ENCODE data around the gene TDRD6. TPM values are rescaled to one million over a fixed set of nuclear protein-coding genes. Genes with fewer than 3 reads are reported as not detected.

The TDRD6 gene
- total RNA-seq, 2 experiments from 2014 or later = not detected

GRCh38 chr6:46690911-46691451 is 3.3 kb downstream of the TDRD6 start:
- H3K27ac Mint-ChIP-seq = no peak overlapping the region

DNA sequence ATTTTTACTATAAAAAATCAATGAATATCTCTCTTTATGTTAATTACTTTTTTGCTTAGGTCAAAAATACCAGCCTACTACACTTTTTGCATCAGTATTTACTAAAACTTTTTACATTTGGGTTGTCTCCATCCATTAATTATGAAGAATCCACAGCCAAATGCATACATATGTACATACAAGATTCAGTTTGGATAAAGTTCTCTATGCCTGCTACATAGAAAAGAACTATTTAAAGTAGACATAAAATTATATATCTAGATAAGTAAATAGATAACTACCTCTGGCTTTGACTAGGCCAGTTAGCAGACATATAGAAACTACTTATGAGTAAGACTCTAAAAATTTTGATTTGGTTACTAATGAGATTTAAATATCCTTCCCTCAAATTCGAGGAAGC is 12.3 kb downstream of the TDRD6 start:
- Mint-ChIP-seq H3K9me3 (no peaks in the 10 kb centered on the region), H3K27ac (no peak overlapping the region), H3K4me3 (no peak overlapping the region), H3K4me1 (no peaks in the 10 kb centered on the region), H3K36me3 (ENCODE audit: low read depth) (no peaks in the 10 kb centered on the region), H3K27me3 (peaks cover 19% of the 10 kb centered on the region)
- ChIA-PET CTCF (no interaction called here), POLR2A (no interaction called here)
- no peak for DNase-seq

More at GRCh38 chr6:46690911-46691451, 3.3 kb downstream of the TDRD6 start:
- Mint-ChIP-seq H3K4me3 (no peak overlapping the region), H3K27me3 (no peaks in the 10 kb centered on the region), H3K4me1 (no peaks in the 10 kb centered on the region), H3K9me3 (peaks cover 3% of the 10 kb centered on the region), H3K36me3 (ENCODE audit: low read depth) (no peaks in the 10 kb centered on the region)
- POLR2A ChIA-PET = no interaction called here
- DNase-seq = no peak
- CTCF ChIA-PET = no interaction called here

DNA sequence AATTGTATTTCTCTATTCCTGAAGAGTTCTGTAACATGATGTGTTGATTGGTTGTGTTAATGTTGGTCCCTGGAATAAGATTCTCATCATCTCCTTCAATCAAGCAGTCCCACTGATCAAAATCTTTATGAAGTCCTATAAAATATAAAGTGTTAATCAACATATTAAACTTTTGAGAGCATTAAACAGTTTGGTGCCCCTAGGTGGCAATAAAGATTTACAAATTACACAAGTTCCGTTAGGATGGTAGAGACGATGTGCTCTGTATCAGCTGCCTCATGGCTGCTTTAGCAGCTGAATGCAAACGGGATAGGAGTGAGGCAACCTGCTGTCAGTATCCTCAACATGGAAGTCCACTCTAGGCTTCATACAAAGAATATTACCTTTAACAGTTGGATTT is 16.9 kb downstream of the TDRD6 start:
- no peaks in the 10 kb centered on the region for H3K9me3 Mint-ChIP-seq
- peaks cover 31% of the 10 kb centered on the region for H3K27me3 Mint-ChIP-seq
- H3K4me1 Mint-ChIP-seq = no peaks in the 10 kb centered on the region
- ChIA-PET POLR2A (no interaction called here), CTCF (no interaction called here)
- no peaks in the 10 kb centered on the region for H3K36me3 Mint-ChIP-seq (ENCODE audit: low read depth)
- no peak overlapping the region for H3K4me3 Mint-ChIP-seq
- H3K27ac Mint-ChIP-seq = no peak overlapping the region
- no peak for DNase-seq

DNA sequence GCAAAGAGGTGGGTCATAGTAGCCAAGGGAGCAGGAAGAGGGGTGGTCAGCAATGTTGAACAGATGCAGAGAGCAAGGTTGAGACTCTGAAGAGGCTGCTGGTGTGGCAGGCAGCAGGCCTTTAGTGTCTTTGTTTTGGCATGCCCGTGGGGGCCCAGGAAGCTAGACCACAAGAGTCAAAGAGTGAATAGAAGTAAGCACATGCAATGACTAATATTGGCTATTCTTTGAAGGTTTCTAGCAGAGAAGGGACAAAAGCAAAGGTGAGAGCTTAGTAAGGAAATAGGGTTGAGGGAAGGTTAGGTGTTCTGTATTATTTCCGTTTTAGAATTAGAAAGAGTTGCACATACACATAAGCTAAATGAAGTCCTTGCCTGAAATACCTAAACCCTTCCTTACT is 18.8 kb downstream of the TDRD6 start:
- DNase-seq = no peak
- Mint-ChIP-seq H3K4me1 (no peaks in the 10 kb centered on the region), H3K27ac (no peak overlapping the region)

DNA sequence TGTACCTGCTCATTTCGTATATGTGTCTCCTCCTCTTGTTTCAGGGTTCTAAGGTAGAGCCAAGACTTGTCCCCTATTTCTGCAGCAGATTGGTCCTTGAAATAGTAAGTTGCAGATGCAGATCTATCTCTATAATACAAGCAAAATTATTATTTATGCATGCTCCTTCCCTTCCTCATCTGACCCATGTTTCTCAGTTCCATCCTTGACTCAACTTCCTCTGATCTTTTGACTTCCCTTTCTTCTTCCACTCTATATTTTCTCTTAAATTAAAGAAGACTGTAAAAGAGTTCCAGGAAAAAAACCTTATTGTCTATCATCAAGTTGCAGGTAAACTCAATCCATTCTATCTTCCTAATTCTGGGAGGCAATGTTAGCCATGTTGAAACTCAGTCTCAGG is 23.8 kb downstream of the TDRD6 start:
- Mint-ChIP-seq H3K27ac (no peak overlapping the region), H3K36me3 (ENCODE audit: low read depth) (no peaks in the 10 kb centered on the region), H3K27me3 (peaks cover 13% of the 10 kb centered on the region), H3K4me1 (no peaks in the 10 kb centered on the region), H3K4me3 (no peak overlapping the region), H3K9me3 (no peaks in the 10 kb centered on the region)
- POLR2A ChIA-PET = no interaction called here
- CTCF ChIA-PET = no interaction called here
- no peak for DNase-seq

More for the DNA sequence above, 18.8 kb downstream of the TDRD6 start:
- H3K36me3 Mint-ChIP-seq (ENCODE audit: low read depth) = no peaks in the 10 kb centered on the region
- no peaks in the 10 kb centered on the region for H3K9me3 Mint-ChIP-seq
- POLR2A ChIA-PET = no interaction called here
- CTCF ChIA-PET = no interaction called here
- H3K4me3 Mint-ChIP-seq = no peak overlapping the region
- H3K27me3 Mint-ChIP-seq = peaks cover 33% of the 10 kb centered on the region

- Mint-ChIP-seq H3K4me3 (no peak overlapping the region), H3K27ac (no peak overlapping the region), H3K4me1 (no peaks in the 10 kb centered on the region), H3K36me3 (ENCODE audit: low read depth) (no peaks in the 10 kb centered on the region), H3K27me3 (peaks cover 11% of the 10 kb centered on the region), H3K9me3 (no peaks in the 10 kb centered on the region)
- no peak for DNase-seq
- ChIA-PET POLR2A (no interaction called here), CTCF (no interaction called here)
Observed at GRCh38 chr6:46715141-46715540, 27.5 kb downstream of the TDRD6 start.

GRCh38 chr6:46719099-46719498 is 31.4 kb downstream of the TDRD6 start:
- Mint-ChIP-seq H3K36me3 (ENCODE audit: low read depth) (no peaks in the 10 kb centered on the region), H3K9me3 (no peaks in the 10 kb centered on the region), H3K27me3 (peaks cover 6% of the 10 kb centered on the region), H3K4me3 (no peak overlapping the region), H3K27ac (no peak overlapping the region), H3K4me1 (no peaks in the 10 kb centered on the region)
- ChIA-PET CTCF (no interaction called here), POLR2A (no interaction called here)
- no peak for DNase-seq

GRCh38 chr6:46720401-46720800 is 32.7 kb downstream of the TDRD6 start:
- Mint-ChIP-seq H3K4me1 (no peaks in the 10 kb centered on the region), H3K27ac (no peak overlapping the region), H3K36me3 (ENCODE audit: low read depth) (no peaks in the 10 kb centered on the region), H3K9me3 (no peaks in the 10 kb centered on the region), H3K4me3 (no peak overlapping the region), H3K27me3 (peaks cover 6% of the 10 kb centered on the region)
- POLR2A ChIA-PET = no interaction called here
- CTCF ChIA-PET = no interaction called here
- DNase-seq = no peak

DNA sequence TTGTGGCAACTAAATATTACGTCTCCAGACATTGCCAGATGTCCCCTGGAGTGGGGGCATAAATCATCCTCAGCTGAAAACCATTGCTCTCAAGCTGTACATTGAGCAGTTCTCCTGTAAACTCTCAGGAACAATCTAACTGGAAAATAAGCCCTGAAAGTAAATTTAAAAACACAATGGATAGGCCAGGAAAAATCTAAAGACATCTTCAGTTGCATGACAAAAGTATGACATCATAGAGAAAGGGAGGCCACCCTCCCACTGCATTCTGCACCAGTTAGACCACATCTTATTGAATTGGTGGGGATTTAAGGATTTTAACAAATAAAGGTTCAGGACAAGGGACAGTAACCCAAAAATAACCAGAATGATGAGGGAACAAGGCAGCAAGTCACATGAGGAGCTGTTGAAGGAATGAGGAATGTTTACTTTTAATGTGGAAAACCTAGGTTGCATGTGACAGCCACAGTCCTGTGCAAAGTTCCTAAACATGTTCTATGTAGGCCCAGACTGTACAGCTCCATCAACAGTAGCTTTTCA is 42.2 kb downstream of the TDRD6 start:
- ChIA-PET POLR2A (no interaction called here), CTCF (interaction anchor here (0.6 kb wide), 1 partner anchor 26 kb away, joined by 3 read pairs; no protein-coding TSS in a partner anchor)
- no peak overlapping the region for H3K4me3 Mint-ChIP-seq
- no peaks in the 10 kb centered on the region for H3K36me3 Mint-ChIP-seq (ENCODE audit: low read depth)
- H3K27ac Mint-ChIP-seq = no peak overlapping the region
- H3K27me3 Mint-ChIP-seq = peaks cover 45% of the 10 kb centered on the region
- H3K4me1 Mint-ChIP-seq = peaks cover 5% of the 10 kb centered on the region
- no peak for DNase-seq
- no peaks in the 10 kb centered on the region for H3K9me3 Mint-ChIP-seq

GRCh38 chr6:46730921-46731461 is 43.3 kb downstream of the TDRD6 start:
- CTCF ChIA-PET = no interaction called here

DNA sequence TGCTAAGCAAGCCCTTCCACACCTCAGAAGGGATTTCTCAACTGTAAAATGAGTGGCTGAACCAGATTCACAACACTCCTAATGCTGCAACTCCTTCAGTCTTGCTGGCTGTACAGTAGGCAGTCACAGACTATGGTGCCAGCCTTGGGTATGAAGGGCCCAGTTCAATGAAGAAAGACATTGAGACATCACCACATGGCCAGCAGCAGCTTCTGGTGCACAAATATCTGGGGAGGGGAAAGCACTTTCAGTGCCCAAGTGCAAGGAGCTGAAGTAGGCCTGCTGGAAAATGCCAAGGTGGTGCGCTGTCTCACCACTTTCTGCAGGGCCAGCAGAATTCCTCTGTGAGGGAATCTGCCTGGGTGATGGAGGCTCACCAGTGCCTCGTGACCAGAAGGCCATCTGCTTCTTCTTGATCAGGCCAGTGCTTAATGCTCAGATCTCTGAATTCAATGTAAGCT is 45.7 kb downstream of the TDRD6 start:
- no peak overlapping the region for H3K27ac Mint-ChIP-seq
- H3K9me3 Mint-ChIP-seq = no peaks in the 10 kb centered on the region
- H3K4me3 Mint-ChIP-seq = no peak overlapping the region
- ChIA-PET CTCF (no interaction called here), POLR2A (no interaction called here)
- H3K4me1 Mint-ChIP-seq = peaks cover 6% of the 10 kb centered on the region
- no peaks in the 10 kb centered on the region for H3K36me3 Mint-ChIP-seq (ENCODE audit: low read depth)
- peaks cover 60% of the 10 kb centered on the region for H3K27me3 Mint-ChIP-seq
- DNase-seq = no peak

More at GRCh38 chr6:46730921-46731461, 43.3 kb downstream of the TDRD6 start:
- no peaks in the 10 kb centered on the region for H3K9me3 Mint-ChIP-seq
- H3K36me3 Mint-ChIP-seq (ENCODE audit: low read depth) = no peaks in the 10 kb centered on the region
- H3K4me1 Mint-ChIP-seq = peaks cover 6% of the 10 kb centered on the region
- no peak overlapping the region for H3K4me3 Mint-ChIP-seq
- H3K27me3 Mint-ChIP-seq = peaks cover 51% of the 10 kb centered on the region
- H3K27ac Mint-ChIP-seq = no peak overlapping the region
- POLR2A ChIA-PET = no interaction called here
- no peak for DNase-seq

DNA sequence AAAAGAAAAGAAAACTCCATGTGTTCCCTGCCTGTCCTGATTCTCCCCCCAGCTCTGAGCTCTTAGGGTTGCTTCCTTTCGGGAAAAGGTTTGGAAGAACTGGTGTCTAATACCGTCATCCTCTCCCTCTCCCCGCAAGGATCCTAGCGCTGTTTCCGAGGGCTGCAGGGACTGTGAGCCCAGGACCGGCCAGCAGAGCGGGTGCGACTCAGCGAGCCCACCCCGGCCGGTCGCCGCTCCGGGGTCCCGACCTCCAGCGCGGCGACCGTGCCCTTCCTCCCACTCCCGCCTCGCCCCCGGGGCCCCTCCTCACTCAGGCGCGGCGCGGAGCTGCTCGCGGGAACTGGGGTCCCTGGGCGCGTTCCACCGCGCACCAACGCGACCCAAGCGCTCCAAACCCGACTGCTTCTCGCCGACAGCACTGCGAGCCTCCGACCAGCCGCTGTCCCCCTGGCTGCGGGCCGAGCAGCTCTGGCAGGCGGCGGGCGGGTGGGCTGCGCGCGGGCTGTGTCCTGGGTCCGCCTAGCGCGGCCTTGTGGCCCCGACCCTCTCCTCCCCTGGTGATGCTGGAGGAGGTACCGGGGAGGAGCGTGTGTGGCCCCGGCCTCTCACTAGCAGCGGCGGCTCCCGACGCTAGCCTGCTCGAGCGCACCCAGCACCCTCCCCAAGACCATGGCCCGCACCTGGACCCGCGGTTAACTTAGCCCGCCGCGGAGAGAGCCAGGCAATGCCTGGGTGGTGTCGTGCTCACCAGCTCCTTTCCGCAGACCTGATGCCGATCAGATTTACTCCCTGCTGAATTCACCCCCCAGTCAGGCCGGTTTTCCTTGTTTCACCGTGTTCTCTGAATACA is 47.4 kb downstream of the TDRD6 start, which contains the start of gene PLA2G7:
Gene PLA2G7 (minus strand): TSS at position 509 of the 853 bp plus-strand sequence. CDS start 12,484 bp downstream, outside the sequence.
- Mint-ChIP-seq H3K4me1 (peaks cover 6% of the 10 kb centered on the region), H3K27ac (no peak within 1 kb of the TSS), H3K9me3 (no peaks in the 10 kb centered on the region), H3K36me3 (ENCODE audit: low read depth) (no peaks in the 10 kb centered on the region), H3K27me3 (peaks cover 58% of the 10 kb centered on the region), H3K4me3 (no peak within 1 kb of the TSS)
- ChIA-PET CTCF (no interaction called here), POLR2A (no interaction called here)
- no peak for DNase-seq

- Mint-ChIP-seq H3K36me3 (ENCODE audit: low read depth) (no peaks in the 10 kb centered on the region), H3K4me3 (no peak overlapping the region), H3K4me1 (peaks cover 6% of the 10 kb centered on the region), H3K27ac (no peak overlapping the region), H3K27me3 (peaks cover 56% of the 10 kb centered on the region), H3K9me3 (no peaks in the 10 kb centered on the region)
- ChIA-PET POLR2A (no interaction called here), CTCF (no interaction called here)
- no peak for DNase-seq
Observed at GRCh38 chr6:46735720-46736031, 48.0 kb downstream of the TDRD6 start.
